ENCODE results near the gene DRAM1. TPM values are rescaled to one million over a fixed set of nuclear protein-coding genes. Genes with fewer than 3 reads are reported as not detected.

The DRAM1 gene
- total and polyA plus RNA-seq, 10 of the 15 experiments (the other 5 are each of a cell fraction or from before 2014, with no cell fraction given), result 22.4 to 91.5 (median 41.4) TPM

- FAIRE-seq (no peak), DNase-seq (ENCODE audit: low read depth, low spot score) (no peak), ATAC-seq (no peak)
- Histone ChIP-seq H3K4me1 (ENCODE audit: control insufficient read depth, insufficient read depth, low read length) (no peaks in the 10 kb centered on the region; the same call in 1 of the 2 replicates), H2AFZ (ENCODE audit: control insufficient read depth, low read depth, low read length) (no peak overlapping the region), H3K27me3 (replicated peaks in 1 of 2; ENCODE audit: control insufficient read depth in 2 of 2, insufficient read depth in 2 of 2, low read length in 1 of 2) (no peaks in the 10 kb centered on the region), H4K20me1 (ENCODE audit: control insufficient read depth, insufficient read depth) (no peaks in the 10 kb centered on the region), H3K4me3 (no peak overlapping the region), H3K36me3 (ENCODE audit: control insufficient read depth in 2 of 2, insufficient read depth in 2 of 2, low read length in 1 of 2) (no peaks in the 10 kb centered on the region), H3K27ac (ENCODE audit: control insufficient read depth, insufficient read depth) (no peak overlapping the region), H3K4me2 (ENCODE audit: control insufficient read depth, insufficient read depth) (no peak overlapping the region), H3K9me3 (replicated peaks; ENCODE audit: control insufficient read depth, insufficient read depth, low read length) (no peaks in the 10 kb centered on the region; the same call in 1 of the 3 replicates), H3K79me2 (ENCODE audit: control insufficient read depth, insufficient read depth, low read length) (no peaks in the 10 kb centered on the region), H3K9ac (ENCODE audit: control insufficient read depth, insufficient read depth, low read length) (no peak overlapping the region)
- BruUV-seq (replicated peaks), result no TSS peak
- ChIA-PET CTCF (interaction anchor here (0.7 to 1.4 kb wide), 2 partner anchors 15 to 31 kb away, joined by 3 read pairs; no protein-coding TSS in a partner anchor), SMC1A (ENCODE audit: uncharacterized antibody, unreplicated experiment) (interaction anchor here (0.8 to 1.4 kb wide), 2 partner anchors 10 to 11 kb away, joined by 3 to 4 read pairs; no protein-coding TSS in a partner anchor), RAD21 (ENCODE audit: unreplicated experiment) (interaction anchor here (0.7 kb wide), 1 partner anchor 31 kb away, joined by 3 read pairs; no protein-coding TSS in a partner anchor), POLR2A (interaction anchor here (0.7 to 0.9 kb wide), 2 partner anchors 16 kb away, joined by 3 to 4 read pairs; no protein-coding TSS in a partner anchor)
- WGBS (ENCODE audit: insufficient coverage, insufficient replicate concordance, low lambda C conversion rate, missing lambda C conversion rate), result 83% methylated on average over 1 of the region's 1 CpG
- intact Hi-C loops (cut with micrococcal nuclease; ENCODE audit: unreplicated experiment) (no loop called here), in situ Hi-C loops (cut with MboI) (no loop called here)
- no peak for TF ChIP-seq TARDBP (IDR thresholded peaks at IDR 0.05; ENCODE audit: borderline replicate concordance)
- no peak for TF ChIP-seq FOXK2 (IDR thresholded peaks at IDR 0.05)
- TF ChIP-seq SP1 (IDR thresholded peaks at IDR 0.05; ENCODE audit: low read depth, low read length), result no peak
- no peak for TF ChIP-seq BACH1 (IDR thresholded peaks at IDR 0.05; ENCODE audit: borderline replicate concordance)
- TF ChIP-seq, protein P1, sequence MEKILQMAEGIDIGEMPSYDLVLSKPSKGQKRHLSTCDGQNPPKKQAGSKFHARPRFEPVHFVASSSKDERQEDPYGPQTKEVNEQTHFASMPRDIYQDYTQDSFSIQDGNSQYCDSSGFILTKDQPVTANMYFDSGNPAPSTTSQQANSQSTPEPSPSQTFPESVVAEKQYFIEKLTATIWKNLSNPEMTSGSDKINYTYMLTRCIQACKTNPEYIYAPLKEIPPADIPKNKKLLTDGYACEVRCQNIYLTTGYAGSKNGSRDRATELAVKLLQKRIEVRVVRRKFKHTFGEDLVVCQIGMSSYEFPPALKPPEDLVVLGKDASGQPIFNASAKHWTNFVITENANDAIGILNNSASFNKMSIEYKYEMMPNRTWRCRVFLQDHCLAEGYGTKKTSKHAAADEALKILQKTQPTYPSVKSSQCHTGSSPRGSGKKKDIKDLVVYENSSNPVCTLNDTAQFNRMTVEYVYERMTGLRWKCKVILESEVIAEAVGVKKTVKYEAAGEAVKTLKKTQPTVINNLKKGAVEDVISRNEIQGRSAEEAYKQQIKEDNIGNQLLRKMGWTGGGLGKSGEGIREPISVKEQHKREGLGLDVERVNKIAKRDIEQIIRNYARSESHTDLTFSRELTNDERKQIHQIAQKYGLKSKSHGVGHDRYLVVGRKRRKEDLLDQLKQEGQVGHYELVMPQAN (conservative IDR thresholded peaks at IDR 0.05), result no peak
- TF ChIP-seq POU2F2 (IDR thresholded peaks at IDR 0.05; ENCODE audit: borderline replicate concordance, low read depth, low read length), result no peak
- TF ChIP-seq, protein P2, sequence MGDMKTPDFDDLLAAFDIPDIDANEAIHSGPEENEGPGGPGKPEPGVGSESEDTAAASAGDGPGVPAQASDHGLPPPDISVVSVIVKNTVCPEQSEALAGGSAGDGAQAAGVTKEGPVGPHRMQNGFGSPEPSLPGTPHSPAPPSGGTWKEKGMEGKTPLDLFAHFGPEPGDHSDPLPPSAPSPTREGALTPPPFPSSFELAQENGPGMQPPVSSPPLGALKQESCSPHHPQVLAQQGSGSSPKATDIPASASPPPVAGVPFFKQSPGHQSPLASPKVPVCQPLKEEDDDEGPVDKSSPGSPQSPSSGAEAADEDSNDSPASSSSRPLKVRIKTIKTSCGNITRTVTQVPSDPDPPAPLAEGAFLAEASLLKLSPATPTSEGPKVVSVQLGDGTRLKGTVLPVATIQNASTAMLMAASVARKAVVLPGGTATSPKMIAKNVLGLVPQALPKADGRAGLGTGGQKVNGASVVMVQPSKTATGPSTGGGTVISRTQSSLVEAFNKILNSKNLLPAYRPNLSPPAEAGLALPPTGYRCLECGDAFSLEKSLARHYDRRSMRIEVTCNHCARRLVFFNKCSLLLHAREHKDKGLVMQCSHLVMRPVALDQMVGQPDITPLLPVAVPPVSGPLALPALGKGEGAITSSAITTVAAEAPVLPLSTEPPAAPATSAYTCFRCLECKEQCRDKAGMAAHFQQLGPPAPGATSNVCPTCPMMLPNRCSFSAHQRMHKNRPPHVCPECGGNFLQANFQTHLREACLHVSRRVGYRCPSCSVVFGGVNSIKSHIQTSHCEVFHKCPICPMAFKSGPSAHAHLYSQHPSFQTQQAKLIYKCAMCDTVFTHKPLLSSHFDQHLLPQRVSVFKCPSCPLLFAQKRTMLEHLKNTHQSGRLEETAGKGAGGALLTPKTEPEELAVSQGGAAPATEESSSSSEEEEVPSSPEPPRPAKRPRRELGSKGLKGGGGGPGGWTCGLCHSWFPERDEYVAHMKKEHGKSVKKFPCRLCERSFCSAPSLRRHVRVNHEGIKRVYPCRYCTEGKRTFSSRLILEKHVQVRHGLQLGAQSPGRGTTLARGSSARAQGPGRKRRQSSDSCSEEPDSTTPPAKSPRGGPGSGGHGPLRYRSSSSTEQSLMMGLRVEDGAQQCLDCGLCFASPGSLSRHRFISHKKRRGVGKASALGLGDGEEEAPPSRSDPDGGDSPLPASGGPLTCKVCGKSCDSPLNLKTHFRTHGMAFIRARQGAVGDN (IDR thresholded peaks at IDR 0.05), result no peak
- no peak for TF ChIP-seq RAD21 (IDR thresholded peaks at IDR 0.05; ENCODE audit: insufficient read depth, low read depth, low read length)
- no peak for TF ChIP-seq ZSCAN29 (IDR thresholded peaks at IDR 0.05)
- no peak for TF ChIP-seq RUNX3 (IDR thresholded peaks at IDR 0.05; ENCODE audit: low read length)
- TF ChIP-seq PAX8 (IDR thresholded peaks at IDR 0.05), result no peak
- no peak for TF ChIP-seq IRF4 (IDR thresholded peaks at IDR 0.05; ENCODE audit: low read depth, low read length)
- TF ChIP-seq HCFC1 (IDR thresholded peaks at IDR 0.05; ENCODE audit: low read length), result no peak
- TF ChIP-seq STAT3 (IDR thresholded peaks at IDR 0.05; ENCODE audit: low read depth, low read length), result no peak
- no peak for TF ChIP-seq ZNF217 (IDR thresholded peaks at IDR 0.05)
- no peak for TF ChIP-seq IKZF1 (conservative IDR thresholded peaks at IDR 0.05)
- TF ChIP-seq NFYB (IDR thresholded peaks at IDR 0.05; ENCODE audit: insufficient read depth, low read depth, low read length), result no peak
- TF ChIP-seq EP300 (IDR thresholded peaks at IDR 0.05; ENCODE audit: borderline replicate concordance in 1 of 2, control insufficient read depth in 1 of 2, low read depth in 2 of 2, low read length in 2 of 2), result no peak
Observed at GRCh38 chr12:101870925-101871324, 6.5 kb upstream of the DRAM1 start.
